ENCODE results near the gene KRTAP2-4. TPM values are rescaled to one million over a fixed set of nuclear protein-coding genes. Genes with fewer than 3 reads are reported as not detected.
"Not testable (repeated sequence)": the region's sequence is repeated elsewhere in the genome, so short reads cannot be mapped to it uniquely, and the experiment has no call there.

The KRTAP2-4 gene
- total and polyA plus RNA-seq, 8 donors: not detected

DNA sequence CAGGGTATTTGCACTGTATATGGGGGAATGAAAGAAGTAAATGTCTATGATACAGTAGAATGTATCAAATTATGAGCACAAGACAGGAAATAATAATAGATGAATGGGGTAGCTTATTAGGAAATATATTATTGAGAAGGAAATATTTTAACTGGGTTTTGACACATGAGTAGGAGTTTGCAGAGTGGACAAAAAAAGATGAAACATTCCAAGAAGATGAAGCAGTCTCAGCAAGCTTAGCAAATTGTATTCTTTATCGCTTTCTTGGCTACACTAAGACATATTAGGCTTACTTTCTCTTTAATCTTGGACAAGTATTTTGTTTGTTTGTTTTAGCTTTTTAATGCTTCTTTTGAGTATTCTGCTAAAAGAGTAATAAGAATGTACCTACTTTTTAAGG is 38.2 kb upstream of the KRTAP2-4 start:
- FAIRE-seq (no peak), DNase-seq (no peak), ATAC-seq (no peak)
- intact Hi-C loops (cut with DNase I): no loop called here
- no peak overlapping the region for H3K4me3 ChIP-seq
- no peaks in the 10 kb centered on the region for H3K27me3 ChIP-seq
- H3K27ac ChIP-seq: no peak overlapping the region
- H3K4me1 ChIP-seq: no peaks in the 10 kb centered on the region
- 89 to 98% methylated on average over 1 of the region's 1 CpG for WGBS, 2 donors
- no peaks in the 10 kb centered on the region for H3K9me3 ChIP-seq
- H3K36me3 ChIP-seq: no peaks in the 10 kb centered on the region
- TF ChIP-seq CTCF (IDR thresholded peaks at IDR 0.05): no peak

DNA sequence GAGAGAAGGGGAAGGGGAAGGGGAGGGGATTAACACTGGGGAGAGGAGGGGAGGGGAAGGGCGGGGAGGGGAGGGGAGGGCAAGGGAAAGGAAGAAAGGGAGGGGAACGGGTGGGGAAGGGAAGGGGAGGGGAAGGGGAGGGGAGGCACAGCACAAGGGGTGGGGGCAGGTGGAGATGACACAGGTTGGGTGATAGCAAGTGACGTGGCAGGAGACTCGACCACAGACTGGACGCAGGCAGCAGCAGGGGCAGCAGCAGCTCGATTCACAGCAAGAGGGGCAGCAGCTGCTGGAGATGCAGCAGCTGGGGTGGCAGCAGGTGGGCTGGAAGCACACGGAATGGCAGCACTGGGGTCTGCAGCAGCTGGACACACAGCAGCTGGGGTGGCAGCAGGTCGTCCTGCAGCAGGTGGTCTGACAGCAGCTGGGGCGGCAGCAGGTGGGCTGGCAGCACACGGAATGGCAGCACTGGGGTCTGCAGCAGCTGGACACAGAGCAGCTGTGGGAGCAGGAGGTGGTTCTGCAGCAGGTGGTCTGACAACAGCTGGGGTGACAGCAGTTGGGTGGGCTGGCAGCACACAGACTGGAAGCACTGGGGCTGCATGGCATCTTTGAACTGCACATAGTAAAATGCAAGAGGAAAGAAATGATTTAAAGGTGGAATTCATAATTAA is 36.0 kb upstream of the KRTAP2-4 start, which contains the start of gene KRTAP4-16:
KRTAP4-16 (minus strand) TSS at position 624 of the 674 bp plus-strand sequence; CDS start at position 624, 0 bp downstream.
- no peak within 1 kb of the TSS for H3K4me3 ChIP-seq
- H3K4me1 ChIP-seq: no peaks in the 10 kb centered on the region
- DNase-seq: no peak
- FAIRE-seq: no peak
- no peaks in the 10 kb centered on the region for H3K9me3 ChIP-seq
- H3K27ac ChIP-seq: no peak within 1 kb of the TSS
- no peaks in the 10 kb centered on the region for H3K27me3 ChIP-seq
- ATAC-seq: no peak
- no peaks in the 10 kb centered on the region for H3K36me3 ChIP-seq
- intact Hi-C loops (cut with DNase I): no loop called here
- TF ChIP-seq CTCF (IDR thresholded peaks at IDR 0.05): no peak
- 37 to 44% methylated on average over 8 to 9 of the region's 10 CpGs for WGBS, 2 donors

DNA sequence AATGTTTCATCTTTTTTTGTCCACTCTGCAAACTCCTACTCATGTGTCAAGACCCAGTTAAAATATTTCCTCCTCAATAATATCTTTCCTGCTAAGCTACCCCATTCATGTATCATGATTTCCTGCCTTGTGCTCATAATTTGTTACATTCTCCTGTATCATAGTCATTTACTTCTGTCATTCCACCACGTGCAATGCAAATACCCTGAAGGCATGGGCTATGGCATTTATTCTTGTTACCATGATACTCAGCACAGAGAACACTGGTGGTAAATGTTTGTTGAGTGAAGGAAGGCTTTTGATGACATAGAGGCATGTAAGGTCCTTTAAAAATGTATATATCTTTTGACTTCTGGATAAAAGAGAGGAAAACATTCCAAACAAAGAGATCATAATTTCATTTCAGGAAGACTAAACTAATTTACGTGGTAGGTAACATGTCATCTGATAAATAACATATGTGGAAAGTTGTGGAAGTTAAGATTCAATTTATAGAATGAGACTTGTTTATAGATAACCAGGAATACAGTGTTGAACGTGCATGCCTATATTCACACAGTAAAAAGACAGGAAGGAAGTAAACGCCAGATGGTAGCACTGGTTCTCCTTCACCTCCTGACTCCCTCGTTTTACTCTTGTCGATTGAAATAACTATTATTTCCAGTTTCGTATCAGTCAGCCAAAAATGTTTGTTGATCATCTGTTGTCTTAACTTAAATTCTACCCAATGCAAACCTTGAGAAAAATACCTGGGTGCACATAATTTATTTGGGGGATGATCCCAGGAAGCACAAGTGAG is 34.2 kb upstream of the KRTAP2-4 start:
- H3K27me3 ChIP-seq; intact Hi-C loops (cut with DNase I); DNase-seq; FAIRE-seq; H3K36me3 ChIP-seq; H3K4me3 ChIP-seq; H3K4me1 ChIP-seq; ATAC-seq; H3K27ac ChIP-seq; H3K9me3 ChIP-seq: not testable (repeated sequence)
- 45 to 50% methylated on average over 7 of the region's 7 CpGs for WGBS, 2 donors

DNA sequence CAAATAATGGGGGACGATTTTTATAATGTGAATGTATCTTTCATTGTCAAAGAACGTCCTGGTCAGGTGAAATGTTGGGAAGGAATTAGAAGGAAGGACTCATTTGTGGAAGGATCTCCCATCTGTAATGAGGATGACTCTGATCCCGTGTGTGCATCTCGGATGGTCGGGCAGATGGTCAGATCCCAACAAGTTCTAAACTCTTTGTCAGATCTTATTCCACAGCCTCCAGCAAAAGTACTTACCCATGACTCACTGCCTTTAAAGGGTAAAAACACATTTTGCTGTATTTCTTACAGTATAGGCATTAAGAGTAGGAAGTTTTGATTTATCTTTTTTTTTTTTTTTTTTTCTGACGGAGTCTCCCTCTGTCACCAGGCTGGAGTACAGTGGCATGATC is 32.8 kb upstream of the KRTAP2-4 start:
- intact Hi-C loops (cut with DNase I): no loop called here
- Histone ChIP-seq H3K27me3 (no peaks in the 10 kb centered on the region), H3K27ac (no peak overlapping the region), H3K9me3 (no peaks in the 10 kb centered on the region), H3K36me3 (no peaks in the 10 kb centered on the region), H3K4me1 (no peaks in the 10 kb centered on the region), H3K4me3 (no peak overlapping the region)
- WGBS, 2 donors: 54 to 56% methylated on average over 6 of the region's 6 CpGs
- DNase-seq (no peak), FAIRE-seq (no peak), ATAC-seq (no peak)
- no peak for TF ChIP-seq CTCF (IDR thresholded peaks at IDR 0.05)

DNA sequence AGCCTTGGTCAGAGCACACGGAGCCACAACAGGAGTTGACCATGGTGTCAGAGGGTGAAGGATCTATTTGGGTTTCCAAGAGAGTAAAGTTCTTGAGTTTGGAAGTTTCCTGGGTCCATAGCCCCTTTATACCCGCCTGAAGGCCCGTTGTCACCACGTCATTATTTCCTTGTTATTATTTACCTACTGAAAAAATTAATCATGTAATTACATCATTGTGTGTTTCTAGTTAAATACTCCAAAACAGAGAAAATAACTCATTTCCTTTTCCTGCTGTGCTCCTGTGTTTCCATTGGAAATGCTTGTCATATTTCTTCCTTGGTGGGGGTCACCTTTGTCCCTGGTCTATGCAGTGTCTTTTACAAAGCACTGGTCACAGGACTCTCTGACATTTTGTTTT is 32.4 kb upstream of the KRTAP2-4 start, which contains the start of gene KRTAP4-8:
KRTAP4-8 (minus strand) TSS at position 101 of the 400 bp plus-strand sequence; CDS start at position 43, 58 bp downstream.
- H3K9me3 ChIP-seq: no peaks in the 10 kb centered on the region
- intact Hi-C loops (cut with DNase I): no loop called here
- no peak for DNase-seq
- no peaks in the 10 kb centered on the region for H3K4me1 ChIP-seq
- no peak for FAIRE-seq
- TF ChIP-seq CTCF (IDR thresholded peaks at IDR 0.05): no peak
- no peak within 1 kb of the TSS for H3K27ac ChIP-seq
- WGBS, 2 donors: 24 to 28% methylated on average over 4 of the region's 4 CpGs
- ATAC-seq: no peak
- H3K36me3 ChIP-seq: no peaks in the 10 kb centered on the region
- no peaks in the 10 kb centered on the region for H3K27me3 ChIP-seq
- H3K4me3 ChIP-seq: no peak within 1 kb of the TSS

Data from pancreas (tissue), 10 donors.